Head of caudate nucleus (tissue), 42 donors: ENCODE results near the gene USP1.

Experiments
- DNase-seq, 42 donors: peaks; one replicate each; pipeline versions ENCODE4 v3.0.0 to v3.0.0-alpha.2; 2020 to 2021; ENCODE audit warnings: mixed read lengths in 7 of 42
- intact Hi-C: fragments of 100-400 bp; cut with DNase I; formaldehyde crosslinking; loops from one replicate; pipeline ENCODE4 v1.15.0; 2022

Gene USP1

GRCh38 chr1:62467092-62467491 lies 30.2 kb downstream of the USP1 start:
- intact Hi-C loops, result no loop called here
- DNase-seq, result no peak

- intact Hi-C loops, result no loop called here
- no peak for DNase-seq
These were observed 39.8 kb downstream of the USP1 start for GRCh38 chr1:62476525-62477219.

DNA sequence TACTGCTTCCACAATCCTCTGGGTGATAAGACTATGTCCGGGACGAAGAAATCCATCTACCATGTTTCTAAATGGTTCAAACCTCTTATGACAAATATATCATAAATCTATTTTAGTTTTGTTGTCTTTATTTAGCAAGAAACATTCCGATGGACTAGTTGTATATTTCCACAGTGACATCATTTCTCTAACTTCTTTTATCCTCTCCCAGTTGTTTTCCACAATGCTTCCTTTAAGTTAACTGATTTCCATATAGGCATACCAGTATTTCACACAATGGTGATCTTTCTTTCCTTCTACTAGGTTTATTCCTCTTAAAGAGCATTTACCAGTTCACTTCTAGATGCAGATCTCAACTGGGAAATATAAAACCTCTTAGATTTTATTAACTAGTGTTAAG lies 44.8 kb downstream of the USP1 start:
- DNase-seq, result no peak
- intact Hi-C loops, result no loop called here

DNA sequence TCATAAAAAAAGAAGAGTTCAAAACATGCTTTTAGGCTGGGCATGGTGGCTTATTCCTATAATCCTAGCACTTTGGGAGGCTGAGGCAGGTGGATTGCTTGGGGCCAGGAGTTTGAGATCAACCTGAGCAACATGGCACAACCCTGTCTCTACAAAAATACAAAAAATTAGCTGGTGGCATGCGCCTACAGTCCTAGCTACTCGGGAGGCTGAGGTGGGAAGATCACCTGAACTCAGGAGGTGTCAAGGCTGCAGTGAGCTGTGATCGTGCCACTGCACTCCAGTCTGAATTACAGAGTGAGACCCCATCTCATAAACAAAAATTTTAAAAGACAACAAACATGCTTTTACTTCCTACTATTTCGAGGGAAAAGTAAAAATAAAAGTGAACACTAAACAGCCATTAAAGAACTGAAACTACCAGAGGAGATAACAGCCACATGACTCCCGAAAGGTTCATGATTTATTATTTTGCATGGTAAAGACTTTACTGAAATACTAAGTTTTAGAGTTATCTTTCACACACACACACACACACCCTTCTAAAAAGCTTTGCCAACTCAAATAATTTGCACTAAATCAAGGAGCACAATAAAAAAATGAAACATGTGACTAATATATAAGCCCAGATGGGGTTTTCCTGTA lies 48.1 kb downstream of the USP1 start:
- intact Hi-C loops, result no loop called here

GRCh38 chr1:62487956-62488355 lies 51.1 kb downstream of the USP1 start:
- intact Hi-C loops, result no loop called here
- DNase-seq, result no peak

More for the DNA sequence above, 48.1 kb downstream of the USP1 start:
- no peak for DNase-seq

DNA sequence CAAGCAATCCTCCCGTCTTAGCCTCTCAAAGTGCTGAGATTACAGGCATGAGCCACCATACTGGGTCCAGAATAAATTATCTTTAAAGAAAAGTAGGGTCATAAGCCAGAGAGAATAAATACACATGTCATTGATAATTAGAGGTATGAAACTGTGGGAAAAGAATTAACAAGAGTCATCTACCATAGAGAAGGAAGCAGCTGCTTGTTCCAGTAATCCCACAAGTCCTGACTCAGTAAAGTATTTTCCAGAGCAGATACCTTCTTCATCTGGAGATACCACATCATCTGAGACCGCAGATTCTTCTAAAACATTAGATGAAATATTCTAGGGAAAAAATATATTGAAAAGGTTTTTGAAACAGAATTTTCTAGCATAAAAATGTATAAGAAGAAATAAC lies 55.7 kb downstream of the USP1 start:
- intact Hi-C loops, result no loop called here
- DNase-seq, result no peak

GRCh38 chr1:62493656-62494055 lies 56.8 kb downstream of the USP1 start:
- DNase-seq, result no peak
- intact Hi-C loops, result no loop called here

DNA sequence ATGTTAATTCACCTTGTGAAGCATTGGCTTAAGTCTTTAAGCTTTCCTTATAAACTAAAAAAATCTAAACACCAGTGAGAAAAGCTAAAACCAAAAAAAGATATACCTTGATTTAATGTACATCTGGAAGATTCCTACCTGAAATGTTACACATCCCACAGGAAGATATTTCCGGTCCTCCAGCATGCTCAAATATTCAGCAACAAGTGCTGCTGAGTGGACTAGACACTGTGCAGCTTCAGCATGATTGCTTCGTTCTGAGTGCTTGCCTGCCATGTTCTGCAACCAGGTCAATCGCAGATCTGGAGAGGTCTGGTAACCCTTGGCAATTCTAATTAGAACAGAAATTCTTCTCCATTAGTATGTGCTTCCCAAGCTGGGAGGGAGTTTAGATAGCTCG lies 57.3 kb downstream of the USP1 start:
- intact Hi-C loops, result no loop called here

GRCh38 chr1:62500210-62500609 lies 63.4 kb downstream of the USP1 start:
- intact Hi-C loops, result no loop called here
- no peak for DNase-seq

More for the DNA sequence above, 57.3 kb downstream of the USP1 start:
- no peak for DNase-seq
